ENCODE results near the gene MYO7B. TPM values are rescaled to one million over a fixed set of nuclear protein-coding genes. Genes with fewer than 3 reads are reported as not detected.

The MYO7B gene
- total and polyA plus RNA-seq, 8 donors = under 0.01 to 155 (median 0.48) TPM; not detected in 2

GRCh38 chr2:127634066-127634617 lies 98.7 kb downstream of the MYO7B start:
- no peak for TF ChIP-seq EP300 (IDR thresholded peaks at IDR 0.05)
- WGBS, 5 donors = 67 to 93% (median 76%) methylated on average over 3 to 16 of the region's 16 CpGs
- Histone ChIP-seq H3K27me3 (no peaks in the 10 kb centered on the region), H3K36me3 (peaks cover 0 to 9% (median 4%) of the 10 kb centered on the region in 4 donors), H3K9me3 (no peaks in the 10 kb centered on the region), H3K4me1 (peaks cover 18 to 72% (median 49%) of the 10 kb centered on the region in 4 donors), H3K27ac (peak overlapping the region in 2 of 5 donors; percentile 32 to 90), H3K4me3 (no peak overlapping the region)
- intact Hi-C loops (cut with DNase I; ENCODE audit: low total_unique reads) = no loop called here
- no peak for DNase-seq

GRCh38 chr2:127634626-127635379 lies 99.3 kb downstream of the MYO7B start:
- intact Hi-C loops (cut with DNase I; ENCODE audit: low total_unique reads) = no loop called here
- no peak for DNase-seq
- peak overlapping the region in 2 of 5 donors; percentile 32 to 90 for H3K27ac ChIP-seq

GRCh38 chr2:127635380-127636237 lies 100.1 kb downstream of the MYO7B start:
- Histone ChIP-seq H3K9me3 (no peaks in the 10 kb centered on the region), H3K27ac (peak overlapping the region in 2 of 5 donors; percentile 88 to 90), H3K4me3 (no peak overlapping the region), H3K36me3 (peaks cover 0 to 22% (median 9%) of the 10 kb centered on the region in 4 donors), H3K27me3 (no peaks in the 10 kb centered on the region), H3K4me1 (peaks cover 18 to 70% (median 49%) of the 10 kb centered on the region in 4 donors)
- WGBS, 5 donors = 87 to 96% (median 92%) methylated on average over 17 to 19 of the region's 19 CpGs
- no peak for DNase-seq
- TF ChIP-seq POLR2A (IDR thresholded peaks at IDR 0.05) = no peak
- no peak for TF ChIP-seq EP300 (IDR thresholded peaks at IDR 0.05)
- no peak for TF ChIP-seq CTCF (IDR thresholded peaks at IDR 0.05)
- TF ChIP-seq POLR2AphosphoS5 (IDR thresholded peaks at IDR 0.05) = no peak
- intact Hi-C loops (cut with DNase I; ENCODE audit: low total_unique reads) = no loop called here

More at GRCh38 chr2:127634626-127635379, 99.3 kb downstream of the MYO7B start:
- peaks cover 18 to 75% (median 49%) of the 10 kb centered on the region in 4 donors for H3K4me1 ChIP-seq
- H3K9me3 ChIP-seq = no peaks in the 10 kb centered on the region
- no peak for TF ChIP-seq POLR2A (IDR thresholded peaks at IDR 0.05)
- no peak for TF ChIP-seq CTCF (IDR thresholded peaks at IDR 0.05)
- no peak for TF ChIP-seq POLR2AphosphoS5 (IDR thresholded peaks at IDR 0.05)
- TF ChIP-seq EP300 (IDR thresholded peaks at IDR 0.05) = no peak
- no peak overlapping the region for H3K4me3 ChIP-seq
- peaks cover 0 to 14% (median 5%) of the 10 kb centered on the region in 4 donors for H3K36me3 ChIP-seq
- no peaks in the 10 kb centered on the region for H3K27me3 ChIP-seq
- 80 to 94% (median 89%) methylated on average over 16 to 17 of the region's 17 CpGs for WGBS, 5 donors

- Histone ChIP-seq H3K27ac (peak overlapping the region in 4 of 5 donors; percentile 71 to 90 (median 82)), H3K27me3 (no peaks in the 10 kb centered on the region), H3K36me3 (peaks cover 0 to 31% (median 10%) of the 10 kb centered on the region in 4 donors), H3K4me1 (peaks cover 18 to 66% (median 48%) of the 10 kb centered on the region in 4 donors), H3K4me3 (no peak overlapping the region), H3K9me3 (no peaks in the 10 kb centered on the region)
- no peak for TF ChIP-seq POLR2AphosphoS5 (IDR thresholded peaks at IDR 0.05)
- TF ChIP-seq EP300 (IDR thresholded peaks at IDR 0.05) = no peak
- TF ChIP-seq POLR2A (IDR thresholded peaks at IDR 0.05) = no peak
- no peak for TF ChIP-seq CTCF (IDR thresholded peaks at IDR 0.05)
- intact Hi-C loops (cut with DNase I; ENCODE audit: low total_unique reads) = no loop called here
- peak in 1 of 2 donors; percentile 72 for DNase-seq
- 79 to 88% (median 83%) methylated on average over 21 to 33 of the region's 33 CpGs for WGBS, 5 donors
These were observed 101.1 kb downstream of the MYO7B start for GRCh38 chr2:127636248-127637235.

All from stomach (tissue), 9 donors.